Fibroblast of gingiva (primary cell): ENCODE data around the gene PWWP2B.
A peak's percentile ranks its signal among the peaks of the same experiment; 100 is the strongest.
"Not testable (repeated sequence)": the region's sequence is repeated elsewhere in the genome, so short reads cannot be mapped to it uniquely, and the experiment has no call there.

Experiments
- DNase-seq: peaks from one replicate; pipeline ENCODE4 v3.0.0-alpha.2; 2011; ENCODE audit warnings: low read depth

PWWP2B gene

GRCh38 chr10:132363921-132364593 is 32.9 kb upstream of the PWWP2B start:
- DNase-seq: peak; percentile 71

DNA sequence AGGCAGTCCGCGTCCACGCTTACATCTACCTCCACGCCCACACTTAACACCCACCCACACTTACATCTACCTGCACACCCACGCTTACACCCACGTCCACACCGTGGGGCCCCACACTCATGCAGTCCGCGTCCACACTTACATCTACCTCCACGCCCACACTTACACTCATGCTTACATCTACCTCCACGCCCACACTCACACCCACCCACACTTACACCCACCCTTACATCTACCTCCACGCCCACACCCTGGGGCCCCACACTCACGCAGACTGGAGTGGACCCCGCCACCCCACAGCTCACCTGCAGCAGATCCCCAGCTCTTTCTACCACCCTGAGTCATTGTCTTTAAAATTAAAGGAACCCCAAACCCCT is 32.4 kb upstream of the PWWP2B start:
- peak; percentile 26 for DNase-seq

DNA sequence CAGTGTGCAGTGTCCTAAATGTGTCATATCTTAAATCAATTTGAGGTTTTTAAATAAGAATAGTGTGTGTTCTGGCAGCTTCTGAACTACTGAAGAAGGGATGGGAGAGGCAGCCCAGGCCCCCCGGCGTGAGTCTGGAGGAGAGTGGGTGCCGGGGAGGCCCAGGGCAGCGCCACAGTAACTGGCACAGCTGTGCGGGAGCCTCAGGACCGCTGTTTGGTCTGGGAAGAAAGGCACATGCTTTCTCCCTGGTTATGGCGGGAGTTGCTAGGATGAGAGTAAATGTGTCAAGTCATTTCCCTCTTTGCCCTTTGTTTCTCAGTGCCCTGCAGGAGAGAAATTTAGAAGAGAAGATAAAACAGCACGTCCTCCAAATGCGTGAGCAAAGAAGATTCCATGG is 31.9 kb upstream of the PWWP2B start:
- DNase-seq: no peak

DNA sequence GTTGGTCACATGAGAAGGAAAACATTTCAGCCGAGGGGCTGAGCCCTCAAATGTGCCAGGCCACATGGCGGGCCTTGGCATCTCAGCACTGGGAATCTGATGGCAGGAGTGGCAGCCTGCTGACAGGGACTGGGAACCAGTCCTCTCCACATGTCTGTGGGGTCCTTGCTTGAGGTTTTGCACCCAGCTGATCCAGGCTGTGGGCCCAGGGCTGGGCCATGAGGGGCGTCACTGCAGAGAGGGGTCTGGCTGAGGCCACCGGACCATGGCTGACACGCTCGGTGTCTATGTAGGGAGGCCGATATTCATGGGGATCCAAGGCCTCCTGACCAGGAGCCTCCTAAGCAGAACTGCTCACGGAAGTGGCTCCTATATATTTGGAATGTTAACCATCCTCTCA is 31.0 kb upstream of the PWWP2B start:
- DNase-seq: no peak

DNA sequence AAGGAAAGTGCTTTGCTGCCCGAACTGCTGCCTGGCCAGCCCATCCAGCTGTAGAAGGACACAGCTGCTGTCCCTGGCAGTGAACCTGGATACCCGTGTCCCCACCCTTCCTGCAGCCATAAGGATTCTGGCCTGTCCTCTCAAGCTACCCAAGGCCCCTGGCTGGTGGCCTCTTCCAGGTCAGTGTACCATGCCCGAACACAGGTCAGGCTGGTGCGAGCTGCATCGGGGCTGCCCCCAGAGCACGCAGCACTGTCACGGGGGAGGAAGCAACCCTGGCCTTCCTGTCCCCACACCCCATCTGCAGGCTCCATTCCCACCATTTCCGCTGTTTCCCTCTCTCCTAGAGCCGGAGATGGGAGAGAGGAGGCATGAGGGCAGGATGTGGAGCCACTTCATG is 30.5 kb upstream of the PWWP2B start:
- no peak for DNase-seq

- DNase-seq: no peak
These were observed 28.6 kb upstream of the PWWP2B start for GRCh38 chr10:132368391-132368790.

- DNase-seq: no peak
These were observed 27.9 kb upstream of the PWWP2B start for GRCh38 chr10:132368881-132369635.

- DNase-seq: no peak
These were observed 27.3 kb upstream of the PWWP2B start for GRCh38 chr10:132369636-132370185.

- DNase-seq: no peak
These were observed 26.3 kb upstream of the PWWP2B start for GRCh38 chr10:132370426-132371340.

- DNase-seq: no peak
These were observed 25.3 kb upstream of the PWWP2B start for GRCh38 chr10:132371641-132372081.

GRCh38 chr10:132372516-132373095 is 24.4 kb upstream of the PWWP2B start:
- no peak for DNase-seq

DNA sequence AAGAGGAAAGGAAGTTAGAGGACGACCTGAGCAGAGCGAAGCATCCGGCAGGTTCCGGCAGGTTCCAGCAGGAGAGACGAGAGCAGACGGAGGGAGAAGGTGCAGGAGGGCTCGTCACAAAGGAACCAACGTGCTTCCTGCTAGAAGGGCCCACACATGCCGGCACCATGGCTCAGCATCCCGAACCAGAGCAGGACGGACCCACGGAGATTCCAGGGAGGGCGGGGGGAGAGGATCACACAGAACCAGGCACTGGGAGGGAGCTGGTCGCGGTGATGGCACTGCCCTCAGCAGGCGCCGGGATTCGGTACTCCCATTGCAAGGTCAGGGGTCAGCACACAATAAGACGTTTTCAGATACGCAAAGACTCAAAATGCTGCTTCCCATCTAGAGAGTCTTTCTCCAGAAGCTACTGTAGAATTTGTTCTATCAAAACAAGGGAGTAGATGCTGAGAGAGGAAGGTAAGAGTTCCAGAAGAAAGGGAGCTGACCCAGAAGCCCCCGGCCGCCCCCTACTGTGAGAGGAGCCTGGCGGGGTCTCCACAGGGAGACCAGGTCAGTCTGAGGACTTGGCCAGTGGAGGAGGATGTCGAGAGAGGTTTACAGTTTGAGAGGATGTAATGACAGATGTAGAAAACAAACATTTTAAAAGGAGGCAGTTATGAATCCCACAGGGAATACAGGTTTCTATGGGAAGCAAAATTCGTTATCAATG is 23.6 kb upstream of the PWWP2B start:
- DNase-seq: no peak

- DNase-seq: no peak
These were observed 22.8 kb upstream of the PWWP2B start for GRCh38 chr10:132374176-132374575.

DNA sequence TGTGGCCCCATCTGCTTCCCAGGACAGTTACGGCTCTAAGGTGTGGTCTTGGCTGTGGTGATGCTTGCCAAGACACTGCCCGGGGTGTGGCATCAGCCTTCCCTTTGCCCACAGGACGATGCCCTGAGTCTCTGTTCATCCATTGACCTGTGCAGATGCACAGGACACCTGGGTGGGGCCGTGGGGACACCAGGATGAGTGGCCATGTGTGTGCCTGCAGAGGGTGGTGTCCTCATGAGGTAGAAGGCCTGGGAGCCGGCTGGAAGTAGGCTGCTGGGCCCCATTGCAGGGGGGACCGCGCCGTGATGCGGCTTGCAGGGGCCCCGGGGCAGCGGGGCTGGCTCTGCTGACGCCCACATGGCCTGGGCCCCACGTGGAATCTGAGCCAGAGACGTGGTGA is 22.4 kb upstream of the PWWP2B start:
- DNase-seq: no peak

DNA sequence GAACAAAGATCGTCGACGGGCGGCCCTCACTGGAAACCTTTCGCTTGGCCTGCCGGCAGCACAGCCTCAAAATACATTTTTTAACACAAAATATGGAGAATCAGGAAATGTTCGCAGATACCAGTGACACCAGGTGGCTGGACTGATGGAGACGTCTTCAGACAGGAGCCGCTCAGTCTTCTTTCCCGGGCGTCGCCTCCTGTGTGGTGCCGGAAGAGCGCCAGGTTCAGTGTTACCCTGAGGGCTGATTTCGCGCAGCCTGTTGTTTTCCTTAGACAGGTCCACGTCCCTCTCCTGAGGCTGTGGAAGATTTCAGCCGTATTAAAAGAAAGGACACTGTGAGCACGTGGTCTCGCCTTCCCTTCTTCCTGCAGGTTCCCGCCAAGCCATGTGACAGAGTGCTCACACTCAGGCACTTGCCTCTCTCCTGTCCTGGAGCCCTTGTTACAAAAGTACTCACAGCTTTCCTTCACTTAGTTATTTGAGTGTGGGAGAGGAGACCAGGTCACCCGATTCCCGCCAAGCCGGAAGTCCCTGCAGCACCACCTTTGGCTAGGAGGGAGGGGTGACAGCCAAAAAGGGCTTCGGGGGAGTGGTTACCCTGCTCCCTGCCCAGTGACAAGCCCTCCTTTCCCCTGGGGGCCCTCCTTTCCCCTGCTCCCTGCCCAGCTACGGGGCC is 21.7 kb upstream of the PWWP2B start:
- DNase-seq: no peak

DNA sequence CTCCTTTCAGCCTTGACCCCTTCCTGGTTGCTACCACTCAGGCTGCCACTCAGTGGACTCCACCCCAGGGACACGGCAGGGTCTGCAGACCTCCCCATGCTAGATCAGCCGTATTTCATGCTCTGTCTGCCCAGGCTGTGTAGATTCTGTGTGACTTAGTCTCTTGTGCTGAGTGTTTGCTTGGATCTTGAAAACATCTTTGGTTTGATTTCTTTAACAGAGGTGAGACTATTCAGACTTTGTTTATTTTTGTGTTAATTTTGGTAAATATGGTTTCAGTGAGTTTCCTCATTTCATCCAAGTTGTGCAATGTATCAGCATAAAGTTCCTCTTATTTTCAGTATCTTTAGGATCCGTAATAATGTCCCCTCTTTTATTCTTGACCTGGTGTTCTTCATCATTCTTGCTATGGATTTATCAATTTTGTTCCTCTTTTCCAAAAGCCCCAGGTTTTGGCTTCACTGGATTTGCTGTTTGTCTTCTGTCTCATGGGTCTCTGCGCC is 21.2 kb upstream of the PWWP2B start:
- DNase-seq: no peak

- no peak for DNase-seq
These were observed 20.6 kb upstream of the PWWP2B start for GRCh38 chr10:132376394-132376851.

DNA sequence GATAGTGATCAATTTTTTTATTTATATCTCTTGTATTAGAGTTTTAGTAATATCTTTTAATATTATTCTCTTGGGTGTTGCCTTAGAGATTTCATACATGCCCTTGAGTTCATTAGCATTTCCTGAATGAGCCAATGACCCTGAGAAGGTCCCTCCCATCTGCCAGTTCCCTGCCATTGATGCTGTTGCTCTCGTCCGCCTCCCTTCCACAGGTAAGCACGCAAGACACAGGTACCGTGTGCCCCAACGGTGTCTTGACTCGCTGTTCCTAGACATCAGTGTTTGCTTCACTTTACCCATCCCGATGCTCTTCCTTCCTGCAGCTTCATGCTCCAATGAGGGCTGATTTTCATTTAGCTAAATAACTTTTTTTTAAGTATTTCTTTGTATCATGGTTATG is 19.7 kb upstream of the PWWP2B start:
- DNase-seq: no peak

- not testable (repeated sequence) for DNase-seq
These were observed 18.0 kb upstream of the PWWP2B start for GRCh38 chr10:132379026-132379425.

DNA sequence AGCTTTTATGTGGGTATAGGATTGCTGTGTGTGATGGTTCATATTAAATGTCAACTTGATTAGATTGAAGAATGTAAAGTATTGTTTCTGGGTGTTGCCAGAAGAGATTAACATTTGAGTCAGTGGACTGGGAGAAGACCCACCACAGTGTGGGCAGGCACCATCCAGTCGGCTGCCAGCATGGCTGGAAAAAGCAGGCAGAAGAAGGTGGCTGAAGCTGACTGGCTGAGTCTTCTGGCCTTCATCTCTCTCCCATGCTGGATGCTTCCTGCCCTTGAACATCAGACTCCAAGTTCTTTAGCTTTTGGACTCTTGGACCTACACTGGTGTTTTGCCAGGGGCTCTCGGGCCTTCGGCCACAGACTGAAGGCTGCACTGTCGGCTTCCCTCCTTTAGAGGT is 16.0 kb upstream of the PWWP2B start:
- not testable (repeated sequence) for DNase-seq
